ENCODE data around the gene KCND3.

The KCND3 gene

GRCh38 chr1:111873460-111874030, 115.9 kb downstream of the KCND3 start:
- H3K4me1 ChIP-seq (ENCODE audit: control insufficient read depth, insufficient read depth, low read length): no peaks in the 10 kb centered on the region
- no peaks in the 10 kb centered on the region for H3K9me3 ChIP-seq (ENCODE audit: control insufficient read depth, insufficient read depth, low read length)
- H3K36me3 ChIP-seq (ENCODE audit: control insufficient read depth, insufficient read depth, low read length): no peaks in the 10 kb centered on the region
- H3K4me3 ChIP-seq (ENCODE audit: low read depth, low read length): no peak overlapping the region
- no peaks in the 10 kb centered on the region for H3K27me3 ChIP-seq (ENCODE audit: control insufficient read depth, insufficient read depth, low read length)
- no peak overlapping the region for H3K9ac ChIP-seq (ENCODE audit: low read depth, low read length)

DNA sequence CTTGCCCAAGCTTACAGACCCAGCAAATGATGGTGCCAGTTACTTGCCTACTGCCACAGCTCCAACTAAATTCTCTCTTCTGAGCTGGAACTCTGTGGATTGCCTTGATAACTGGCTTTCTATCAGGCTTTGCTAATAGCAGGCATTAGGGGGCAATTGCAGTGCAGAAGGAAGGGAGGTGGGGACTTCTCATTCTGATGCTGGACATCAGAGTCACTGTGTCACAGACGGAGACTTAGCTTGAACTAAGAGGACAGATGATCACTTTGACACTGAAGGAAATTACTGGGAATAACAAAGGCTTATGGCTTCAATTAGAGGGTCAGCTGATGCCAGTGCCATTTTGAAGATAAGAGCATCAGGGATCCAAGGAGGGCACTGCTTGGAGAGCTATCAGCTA, 119.3 kb downstream of the KCND3 start:
- H3K9me3 ChIP-seq (ENCODE audit: control insufficient read depth, insufficient read depth, low read length): no peaks in the 10 kb centered on the region
- H3K4me3 ChIP-seq (ENCODE audit: low read depth, low read length): no peak overlapping the region
- no peaks in the 10 kb centered on the region for H3K36me3 ChIP-seq (ENCODE audit: control insufficient read depth, insufficient read depth, low read length)
- H3K4me1 ChIP-seq (ENCODE audit: control insufficient read depth, insufficient read depth, low read length): no peaks in the 10 kb centered on the region
- H3K9ac ChIP-seq (ENCODE audit: low read depth, low read length): no peak overlapping the region
- no peaks in the 10 kb centered on the region for H3K27me3 ChIP-seq (ENCODE audit: control insufficient read depth, insufficient read depth, low read length)

- H3K9me3 ChIP-seq (ENCODE audit: control insufficient read depth, insufficient read depth, low read length): no peaks in the 10 kb centered on the region
- H3K27me3 ChIP-seq (ENCODE audit: control insufficient read depth, insufficient read depth, low read length): no peaks in the 10 kb centered on the region
- H3K4me1 ChIP-seq (ENCODE audit: control insufficient read depth, insufficient read depth, low read length): no peaks in the 10 kb centered on the region
- H3K4me3 ChIP-seq (ENCODE audit: low read depth, low read length): no peak overlapping the region
- H3K36me3 ChIP-seq (ENCODE audit: control insufficient read depth, insufficient read depth, low read length): no peaks in the 10 kb centered on the region
- no peak overlapping the region for H3K9ac ChIP-seq (ENCODE audit: low read depth, low read length)
Observed at GRCh38 chr1:111867868-111868440, 121.5 kb downstream of the KCND3 start.

DNA sequence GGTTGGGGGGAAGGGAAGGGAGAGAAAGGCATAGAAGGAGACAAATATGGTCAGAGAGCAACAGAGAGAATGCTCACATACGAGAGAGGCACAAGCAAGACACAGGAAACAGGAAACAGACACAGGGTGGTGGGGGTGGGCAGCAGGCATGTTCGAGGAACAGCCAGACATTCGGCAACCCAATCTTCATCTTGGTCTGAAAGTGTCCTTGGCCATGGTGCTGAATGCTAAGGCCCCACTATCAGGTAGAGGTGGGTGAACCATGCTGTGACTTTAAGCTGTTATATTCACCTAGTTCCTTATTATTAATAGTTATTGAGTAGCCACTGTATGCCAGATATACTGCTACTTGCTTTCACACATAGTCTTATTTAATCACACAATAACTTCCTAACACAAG, 124.6 kb downstream of the KCND3 start:
- no peaks in the 10 kb centered on the region for H3K27me3 ChIP-seq (ENCODE audit: control insufficient read depth, insufficient read depth, low read length)
- H3K9me3 ChIP-seq (ENCODE audit: control insufficient read depth, insufficient read depth, low read length): no peaks in the 10 kb centered on the region
- no peaks in the 10 kb centered on the region for H3K4me1 ChIP-seq (ENCODE audit: control insufficient read depth, insufficient read depth, low read length)
- no peak overlapping the region for H3K4me3 ChIP-seq (ENCODE audit: low read depth, low read length)
- no peak overlapping the region for H3K9ac ChIP-seq (ENCODE audit: low read depth, low read length)
- no peaks in the 10 kb centered on the region for H3K36me3 ChIP-seq (ENCODE audit: control insufficient read depth, insufficient read depth, low read length)

DNA sequence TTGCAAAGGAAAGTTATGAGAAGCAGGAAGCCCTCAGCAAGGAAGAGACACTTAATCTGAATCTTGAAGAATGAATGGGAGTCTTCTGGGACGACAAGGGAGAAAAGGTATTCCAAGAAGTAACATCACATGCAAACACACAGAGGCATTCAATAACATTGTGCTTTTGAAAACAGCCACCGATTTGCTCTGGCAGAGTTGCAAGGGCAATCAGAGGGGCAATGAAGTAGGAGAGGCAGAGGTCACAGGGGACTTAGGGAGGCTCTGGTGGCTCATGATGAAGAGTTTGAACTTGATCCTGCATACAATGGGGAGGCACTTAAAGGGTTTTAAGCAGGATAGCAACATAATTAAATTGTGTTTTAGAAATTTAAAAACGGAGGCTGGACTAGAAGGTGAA, 126.1 kb downstream of the KCND3 start:
- Histone ChIP-seq H3K9ac (ENCODE audit: low read depth, low read length) (no peak overlapping the region), H3K4me1 (ENCODE audit: control insufficient read depth, insufficient read depth, low read length) (no peaks in the 10 kb centered on the region)

GRCh38 chr1:111862599-111862998, 126.9 kb downstream of the KCND3 start:
- no peak overlapping the region for H3K4me3 ChIP-seq (ENCODE audit: low read depth, low read length)
- H3K9ac ChIP-seq (ENCODE audit: low read depth, low read length): no peak overlapping the region
- no peaks in the 10 kb centered on the region for H3K36me3 ChIP-seq (ENCODE audit: control insufficient read depth, insufficient read depth, low read length)
- no peaks in the 10 kb centered on the region for H3K27me3 ChIP-seq (ENCODE audit: control insufficient read depth, insufficient read depth, low read length)
- no peaks in the 10 kb centered on the region for H3K9me3 ChIP-seq (ENCODE audit: control insufficient read depth, insufficient read depth, low read length)
- no peaks in the 10 kb centered on the region for H3K4me1 ChIP-seq (ENCODE audit: control insufficient read depth, insufficient read depth, low read length)

More for the DNA sequence above, 126.1 kb downstream of the KCND3 start:
- no peaks in the 10 kb centered on the region for H3K9me3 ChIP-seq (ENCODE audit: control insufficient read depth, insufficient read depth, low read length)
- H3K4me3 ChIP-seq (ENCODE audit: low read depth, low read length): no peak overlapping the region
- H3K36me3 ChIP-seq (ENCODE audit: control insufficient read depth, insufficient read depth, low read length): no peaks in the 10 kb centered on the region
- H3K27me3 ChIP-seq (ENCODE audit: control insufficient read depth, insufficient read depth, low read length): no peaks in the 10 kb centered on the region

- H3K36me3 ChIP-seq (ENCODE audit: control insufficient read depth, insufficient read depth, low read length): no peaks in the 10 kb centered on the region
- H3K9me3 ChIP-seq (ENCODE audit: control insufficient read depth, insufficient read depth, low read length): no peaks in the 10 kb centered on the region
- no peaks in the 10 kb centered on the region for H3K27me3 ChIP-seq (ENCODE audit: control insufficient read depth, insufficient read depth, low read length)
- H3K9ac ChIP-seq (ENCODE audit: low read depth, low read length): no peak overlapping the region
- H3K4me3 ChIP-seq (ENCODE audit: low read depth, low read length): no peak overlapping the region
- no peaks in the 10 kb centered on the region for H3K4me1 ChIP-seq (ENCODE audit: control insufficient read depth, insufficient read depth, low read length)
Observed at GRCh38 chr1:111861523-111861922, 127.9 kb downstream of the KCND3 start.

DNA sequence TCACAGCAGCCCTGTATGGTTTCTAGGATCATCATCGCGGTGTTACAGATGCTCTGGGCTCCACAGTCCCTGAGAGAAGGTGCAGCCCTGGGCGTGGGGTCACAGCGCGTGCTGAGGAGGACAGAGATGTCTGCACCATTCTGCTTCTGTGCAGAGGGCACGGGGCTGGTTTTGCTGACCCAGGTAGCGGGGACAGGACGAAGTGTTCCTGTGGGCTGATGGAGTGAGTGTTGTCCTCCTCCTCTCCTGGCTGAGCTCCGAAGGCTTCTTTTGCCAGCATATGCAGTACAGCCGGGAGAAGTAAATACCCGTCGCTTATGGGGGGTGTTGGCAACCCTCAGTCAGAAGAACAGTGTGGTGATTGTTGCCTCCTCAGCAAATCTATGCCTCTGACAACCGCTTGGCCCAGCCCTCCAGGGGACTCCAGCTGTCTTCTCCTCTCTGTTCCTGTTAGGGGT, 132.2 kb downstream of the KCND3 start:
- H3K4me1 ChIP-seq (ENCODE audit: control insufficient read depth, insufficient read depth, low read length): peaks cover 6% of the 10 kb centered on the region
- no peaks in the 10 kb centered on the region for H3K27me3 ChIP-seq (ENCODE audit: control insufficient read depth, insufficient read depth, low read length)
- no peaks in the 10 kb centered on the region for H3K9me3 ChIP-seq (ENCODE audit: control insufficient read depth, insufficient read depth, low read length)
- no peak overlapping the region for H3K9ac ChIP-seq (ENCODE audit: low read depth, low read length)
- no peak overlapping the region for H3K4me3 ChIP-seq (ENCODE audit: low read depth, low read length)
- no peaks in the 10 kb centered on the region for H3K36me3 ChIP-seq (ENCODE audit: control insufficient read depth, insufficient read depth, low read length)

GRCh38 chr1:111856411-111857185, 132.9 kb downstream of the KCND3 start:
- H3K9ac ChIP-seq (ENCODE audit: low read depth, low read length): no peak overlapping the region
- peaks cover 8% of the 10 kb centered on the region for H3K4me1 ChIP-seq (ENCODE audit: control insufficient read depth, insufficient read depth, low read length)
- no peaks in the 10 kb centered on the region for H3K27me3 ChIP-seq (ENCODE audit: control insufficient read depth, insufficient read depth, low read length)
- no peaks in the 10 kb centered on the region for H3K36me3 ChIP-seq (ENCODE audit: control insufficient read depth, insufficient read depth, low read length)
- no peak overlapping the region for H3K4me3 ChIP-seq (ENCODE audit: low read depth, low read length)
- H3K9me3 ChIP-seq (ENCODE audit: control insufficient read depth, insufficient read depth, low read length): no peaks in the 10 kb centered on the region

DNA sequence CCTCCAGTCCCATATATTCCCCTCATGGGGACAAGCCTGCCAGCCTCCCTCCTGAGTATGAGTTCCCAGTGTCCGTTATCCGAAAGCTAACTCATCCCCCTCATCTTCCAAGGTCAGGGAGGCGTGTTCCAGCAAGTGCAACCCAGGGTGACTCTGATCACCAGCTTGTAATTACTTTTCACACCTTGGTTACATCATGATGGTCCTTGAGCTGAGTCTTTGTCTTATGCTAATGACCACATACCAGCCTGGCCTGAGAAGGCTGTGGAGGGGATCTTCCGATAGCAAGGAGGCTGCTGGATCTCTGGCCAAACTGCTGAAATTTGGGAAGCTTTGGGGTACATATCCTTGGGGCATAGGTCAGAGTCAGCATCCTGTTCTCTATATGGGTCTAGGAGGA, 134.2 kb downstream of the KCND3 start:
- Histone ChIP-seq H3K27me3 (ENCODE audit: control insufficient read depth, insufficient read depth, low read length) (no peaks in the 10 kb centered on the region), H3K9ac (ENCODE audit: low read depth, low read length) (no peak overlapping the region), H3K4me3 (ENCODE audit: low read depth, low read length) (no peak overlapping the region), H3K36me3 (ENCODE audit: control insufficient read depth, insufficient read depth, low read length) (no peaks in the 10 kb centered on the region), H3K4me1 (ENCODE audit: control insufficient read depth, insufficient read depth, low read length) (peaks cover 12% of the 10 kb centered on the region), H3K9me3 (ENCODE audit: control insufficient read depth, insufficient read depth, low read length) (no peaks in the 10 kb centered on the region)

GRCh38 chr1:111852261-111852721, 137.2 kb downstream of the KCND3 start:
- no peak overlapping the region for H3K4me3 ChIP-seq (ENCODE audit: low read depth, low read length)
- H3K4me1 ChIP-seq (ENCODE audit: control insufficient read depth, insufficient read depth, low read length): peaks cover 12% of the 10 kb centered on the region
- H3K9me3 ChIP-seq (ENCODE audit: control insufficient read depth, insufficient read depth, low read length): no peaks in the 10 kb centered on the region
- H3K27me3 ChIP-seq (ENCODE audit: control insufficient read depth, insufficient read depth, low read length): no peaks in the 10 kb centered on the region
- no peaks in the 10 kb centered on the region for H3K36me3 ChIP-seq (ENCODE audit: control insufficient read depth, insufficient read depth, low read length)
- H3K9ac ChIP-seq (ENCODE audit: low read depth, low read length): no peak overlapping the region

- peaks cover 12% of the 10 kb centered on the region for H3K4me1 ChIP-seq (ENCODE audit: control insufficient read depth, insufficient read depth, low read length)
- H3K4me3 ChIP-seq (ENCODE audit: low read depth, low read length): no peak overlapping the region
- no peaks in the 10 kb centered on the region for H3K36me3 ChIP-seq (ENCODE audit: control insufficient read depth, insufficient read depth, low read length)
- no peak overlapping the region for H3K9ac ChIP-seq (ENCODE audit: low read depth, low read length)
- H3K9me3 ChIP-seq (ENCODE audit: control insufficient read depth, insufficient read depth, low read length): no peaks in the 10 kb centered on the region
- H3K27me3 ChIP-seq (ENCODE audit: control insufficient read depth, insufficient read depth, low read length): no peaks in the 10 kb centered on the region
Observed at GRCh38 chr1:111851552-111851951, 137.9 kb downstream of the KCND3 start.
